Inferior parietal cortex (tissue), 1 donor: ENCODE results near the gene ATF6.

Experiments used
- DNase-seq: peaks from one replicate; pipeline ENCODE4 v3.0.0-alpha.2; 2016; ENCODE audit errors: extremely low spot score

Gene ATF6

DNA sequence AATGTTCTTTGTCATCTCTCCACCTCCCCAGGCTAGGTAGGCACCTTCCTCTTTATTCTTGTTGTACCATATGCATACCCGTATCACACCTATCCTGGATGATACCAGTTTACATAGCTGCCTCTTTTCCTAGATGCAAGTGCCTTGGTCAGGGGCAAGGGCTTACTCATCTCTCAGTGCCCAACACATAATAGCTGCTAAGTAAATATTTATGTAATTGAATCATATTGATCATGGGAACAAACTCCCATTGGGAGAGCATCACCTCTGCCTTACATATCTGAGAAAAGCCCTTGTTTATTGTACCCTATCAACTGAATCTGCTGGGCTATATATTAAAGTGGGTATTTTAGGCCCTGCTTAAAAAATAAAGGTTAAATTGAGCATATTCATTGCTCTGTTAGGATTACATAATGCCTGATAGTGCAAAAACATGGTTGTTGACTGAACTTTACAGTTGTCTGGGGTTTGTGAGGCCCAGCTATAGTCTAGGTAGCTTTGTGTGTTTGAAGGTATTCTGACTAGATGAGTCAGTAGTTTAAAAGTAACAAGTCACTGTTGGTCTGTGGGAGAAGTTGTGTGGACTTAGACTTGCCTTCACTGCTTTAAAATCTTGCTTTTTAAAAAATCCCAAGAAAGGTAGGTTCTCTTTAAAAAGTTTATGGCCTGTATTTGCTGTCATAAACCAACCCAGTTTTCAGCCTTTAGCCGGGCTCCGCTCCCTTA is 174.9 kb downstream of the ATF6 start:
- no peak for DNase-seq

DNA sequence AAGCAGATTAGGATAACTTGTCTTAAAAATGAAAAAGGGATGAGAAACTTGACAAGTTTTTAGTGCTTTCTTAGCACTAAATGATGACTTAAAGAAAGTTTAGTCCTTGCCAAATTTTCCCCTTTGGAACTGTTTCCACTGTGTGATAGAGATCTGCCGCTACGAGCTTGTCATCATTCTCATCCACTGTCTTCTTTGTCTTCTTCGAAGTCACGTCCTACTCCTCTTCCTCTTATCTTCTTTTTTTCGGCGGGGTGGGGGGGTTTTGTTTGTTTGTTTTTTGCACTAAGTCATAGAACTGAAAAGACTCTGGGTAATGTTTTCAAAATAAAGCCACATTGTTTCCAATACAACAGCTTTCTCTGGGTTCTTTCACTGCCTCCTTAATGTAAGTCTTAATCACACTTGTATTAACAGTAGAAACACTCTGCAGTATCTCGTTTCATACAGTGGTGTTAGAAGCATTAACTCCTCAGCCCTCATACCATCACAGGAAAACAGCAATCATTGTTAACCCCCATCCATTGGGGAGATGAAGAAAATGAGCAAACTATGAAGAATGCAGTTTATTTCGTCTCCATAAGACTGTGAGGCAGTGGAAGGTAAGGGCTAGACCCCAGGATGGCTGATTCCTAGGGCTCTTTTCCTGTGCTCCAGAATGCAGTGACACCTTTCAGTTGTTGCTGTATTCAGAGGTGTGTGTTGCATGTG is 175.8 kb downstream of the ATF6 start:
- no peak for DNase-seq

GRCh38 chr1:161943737-161944136 is 177.6 kb downstream of the ATF6 start:
- DNase-seq: no peak

DNA sequence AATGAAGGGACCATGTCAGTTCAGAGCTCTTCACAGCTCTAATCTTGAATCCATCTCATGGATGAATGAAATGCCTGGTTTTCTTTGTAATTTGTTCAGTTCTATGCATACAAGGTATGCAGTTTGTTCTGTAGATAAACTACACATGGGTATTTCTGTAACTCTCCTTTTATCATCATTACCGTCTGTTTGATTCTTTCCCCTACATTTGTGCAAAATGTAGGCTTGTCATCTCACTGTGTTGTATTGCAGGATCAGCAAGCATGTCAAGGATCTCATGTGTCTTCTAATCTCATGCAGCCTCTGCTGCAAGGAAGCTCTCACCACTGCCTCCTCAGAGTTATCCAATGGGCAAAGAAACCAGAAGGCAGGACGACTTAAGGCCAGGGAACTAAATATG is 178.3 kb downstream of the ATF6 start:
- no peak for DNase-seq

DNA sequence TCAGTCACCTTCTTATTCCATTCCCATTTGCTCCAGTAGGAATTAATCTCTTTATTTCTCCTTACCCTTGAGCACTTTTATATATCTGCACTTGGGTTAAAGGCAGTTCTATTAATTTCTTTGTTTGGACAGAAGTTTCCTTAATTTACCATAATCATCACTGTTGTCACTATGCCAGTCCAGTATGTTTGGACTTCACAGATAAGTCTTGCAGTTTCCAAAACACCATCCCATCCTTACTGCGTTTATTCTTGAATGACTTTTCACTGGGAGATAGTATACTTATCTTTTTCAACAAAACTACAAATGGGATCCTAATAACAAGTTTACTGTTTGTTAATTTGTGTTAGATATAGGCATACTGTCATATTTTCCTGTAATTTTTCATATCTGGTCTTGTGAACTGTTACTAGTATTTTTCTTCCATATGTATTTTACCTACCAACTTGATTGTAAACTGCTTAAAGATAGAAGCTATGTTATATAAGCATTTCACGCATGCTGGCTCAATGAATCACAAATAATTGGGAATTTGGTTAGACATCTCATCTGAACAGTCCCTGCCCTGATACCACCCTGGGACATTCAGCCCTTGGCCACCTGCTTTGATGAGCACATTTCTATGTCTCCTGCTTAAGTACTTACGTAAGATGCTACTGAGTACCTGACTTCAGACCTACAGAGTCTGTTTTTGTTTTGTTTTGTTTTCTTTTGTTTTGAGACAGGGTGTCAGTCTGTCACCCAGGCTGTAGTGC is 179.4 kb downstream of the ATF6 start:
- DNase-seq: no peak

DNA sequence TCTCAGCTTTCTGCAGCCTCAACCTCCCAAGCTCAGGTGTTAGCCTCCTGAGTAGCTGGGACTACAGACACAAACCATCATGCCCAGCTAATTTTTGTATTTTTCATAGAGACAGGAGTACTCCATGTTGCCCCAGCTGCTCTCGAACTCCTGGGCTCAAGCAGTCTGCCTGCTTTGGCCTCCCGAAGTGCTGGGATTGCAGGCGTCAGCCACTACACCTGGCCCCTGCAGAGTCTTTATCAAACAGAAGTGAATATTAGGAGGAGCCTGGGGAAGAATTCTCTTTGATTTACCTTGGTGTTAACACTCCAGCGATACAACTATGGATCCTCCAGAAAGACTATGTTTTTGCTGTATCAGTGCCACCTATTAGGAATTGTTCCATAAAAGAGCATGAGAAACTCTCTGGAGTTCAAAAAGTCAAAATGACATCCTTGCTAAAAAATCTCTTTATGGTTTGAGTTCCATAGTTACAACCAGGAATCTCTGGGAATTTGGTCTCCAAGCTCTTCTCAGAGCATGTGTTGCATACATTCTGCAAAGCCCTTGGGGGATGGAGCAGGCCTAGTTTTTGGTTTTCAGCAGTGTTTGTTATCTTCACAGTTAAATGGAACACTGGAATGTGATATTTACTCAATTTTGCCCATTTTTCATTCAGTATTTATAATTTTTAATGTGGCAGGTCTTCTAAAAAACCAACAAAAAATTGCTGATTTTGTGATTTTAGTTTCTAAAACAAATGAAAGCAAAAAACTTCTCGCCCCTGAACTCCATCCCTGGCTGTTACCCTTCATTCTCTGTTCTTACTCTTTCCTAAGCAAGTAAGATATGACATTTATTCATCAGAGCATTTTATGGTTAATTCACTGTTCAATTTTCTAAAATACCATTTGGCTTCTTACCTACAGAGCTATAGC is 180.2 kb downstream of the ATF6 start:
- no peak for DNase-seq

DNA sequence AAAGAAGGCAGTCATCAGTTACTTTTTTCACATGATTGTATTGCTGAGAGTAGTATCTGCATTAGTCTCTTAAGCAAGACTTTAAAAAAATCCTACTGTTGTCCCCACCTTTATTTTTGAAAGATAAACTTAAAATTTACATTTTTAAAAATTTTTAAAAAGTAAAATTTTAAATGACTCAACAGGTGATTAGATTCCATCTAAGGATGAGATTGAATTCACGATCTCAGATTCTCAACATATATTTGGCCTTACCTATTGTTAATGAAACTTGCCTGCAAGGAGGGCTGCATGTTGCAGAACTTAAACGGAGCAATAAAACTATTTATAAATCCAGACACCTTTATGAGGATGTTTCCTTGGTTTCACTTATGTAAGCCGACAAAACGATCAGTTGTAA is 182.3 kb downstream of the ATF6 start:
- no peak for DNase-seq

- no peak for DNase-seq
Observed at GRCh38 chr1:161949548-161949947, 183.4 kb downstream of the ATF6 start.

- no peak for DNase-seq
Observed at GRCh38 chr1:161950377-161950776, 184.3 kb downstream of the ATF6 start.

DNA sequence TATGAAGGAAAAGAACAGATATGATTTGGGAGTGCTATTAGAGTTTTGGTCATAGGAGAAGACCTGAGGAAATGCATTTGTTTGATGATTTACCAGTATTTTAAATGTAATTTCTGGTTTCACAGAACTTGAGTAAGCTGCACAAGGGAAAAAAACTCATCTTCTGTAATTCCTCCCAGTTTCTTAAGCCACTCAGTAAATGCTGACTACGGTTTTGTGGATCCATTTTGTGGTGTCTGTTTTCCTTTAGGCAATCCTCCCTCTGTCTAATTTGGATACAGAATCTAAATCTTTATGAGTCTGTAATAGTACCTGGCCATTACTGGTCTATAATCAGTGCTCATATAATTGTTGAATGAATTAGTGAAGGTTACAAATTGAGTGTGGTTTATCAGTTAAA is 185.5 kb downstream of the ATF6 start:
- no peak for DNase-seq

DNA sequence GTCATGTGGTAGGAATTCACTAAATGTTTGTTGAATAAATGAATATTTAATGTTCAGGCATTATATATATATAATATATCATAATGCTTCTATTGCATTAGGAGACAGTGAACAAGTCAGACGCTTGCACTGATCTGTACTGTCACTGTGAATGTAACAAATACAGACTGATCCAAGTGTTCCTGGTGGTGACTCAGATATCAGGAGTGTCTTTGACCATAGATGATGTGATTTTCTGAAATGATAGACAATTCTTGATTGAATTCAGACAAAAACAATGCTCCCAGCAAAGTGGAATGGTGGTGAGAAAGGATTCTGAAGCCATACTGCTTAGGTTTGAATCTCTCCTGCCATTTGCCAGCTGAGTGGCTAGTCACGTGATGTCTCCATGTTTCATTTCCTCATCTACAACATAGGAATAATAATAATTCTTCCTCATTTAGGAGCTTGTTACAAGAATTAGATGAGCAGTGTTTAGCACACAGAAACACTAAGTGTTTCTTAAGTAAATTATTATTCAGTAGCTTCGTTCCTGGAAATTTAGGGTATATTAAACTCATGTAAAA is 186.6 kb downstream of the ATF6 start:
- DNase-seq: no peak

DNA sequence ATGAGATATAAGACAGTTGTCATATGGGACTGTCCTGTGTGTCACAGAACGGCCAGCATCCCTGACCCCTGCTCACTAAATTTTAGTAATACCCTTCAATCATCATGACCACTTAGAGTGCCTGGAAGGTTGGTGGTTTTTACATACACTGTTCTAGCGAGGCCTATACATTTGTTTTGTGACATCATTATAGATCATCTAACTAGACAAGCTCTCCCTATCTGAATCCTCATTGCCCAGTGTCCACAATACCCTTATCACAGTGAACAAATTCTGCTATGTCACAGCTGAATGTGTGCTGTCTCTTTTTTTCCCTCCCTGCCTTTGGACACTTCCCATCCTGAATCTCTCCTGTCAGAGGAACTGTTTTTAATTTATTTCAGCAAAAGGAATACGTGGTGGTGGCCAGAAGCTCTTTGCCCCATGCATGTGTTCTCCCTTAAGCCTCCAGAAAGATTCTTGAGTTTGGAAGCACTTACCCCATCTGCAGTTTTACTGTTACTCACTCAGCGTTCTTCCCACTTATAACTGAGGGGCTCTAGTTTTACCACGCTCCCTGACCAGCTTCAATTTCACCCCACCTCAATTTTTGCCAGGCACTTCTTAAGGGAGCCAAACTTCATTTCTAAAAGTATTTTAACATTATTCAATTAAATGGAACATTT is 187.3 kb downstream of the ATF6 start:
- no peak for DNase-seq

DNA sequence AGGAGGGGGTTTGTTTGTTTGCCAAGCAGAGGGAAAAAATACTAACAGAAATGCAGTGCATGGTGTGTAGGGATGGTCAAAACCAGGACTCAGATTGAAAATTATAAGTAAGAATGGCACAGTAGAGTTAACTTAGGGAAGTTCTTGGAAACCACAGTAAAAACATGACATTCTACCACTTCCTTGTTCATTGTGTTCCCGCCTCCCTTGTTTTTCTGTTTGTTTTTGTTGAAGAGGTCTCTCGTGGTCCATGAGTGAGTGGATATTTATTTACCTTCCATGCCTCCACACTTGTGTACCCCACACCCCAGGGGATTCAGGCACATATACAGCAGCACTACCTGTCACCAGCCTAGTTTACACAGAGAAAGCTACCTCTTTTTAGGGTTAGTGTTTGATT is 187.9 kb downstream of the ATF6 start:
- no peak for DNase-seq

- DNase-seq: no peak
Observed at GRCh38 chr1:161954466-161954865, 188.3 kb downstream of the ATF6 start.

GRCh38 chr1:161955606-161956005 is 189.5 kb downstream of the ATF6 start:
- no peak for DNase-seq

DNA sequence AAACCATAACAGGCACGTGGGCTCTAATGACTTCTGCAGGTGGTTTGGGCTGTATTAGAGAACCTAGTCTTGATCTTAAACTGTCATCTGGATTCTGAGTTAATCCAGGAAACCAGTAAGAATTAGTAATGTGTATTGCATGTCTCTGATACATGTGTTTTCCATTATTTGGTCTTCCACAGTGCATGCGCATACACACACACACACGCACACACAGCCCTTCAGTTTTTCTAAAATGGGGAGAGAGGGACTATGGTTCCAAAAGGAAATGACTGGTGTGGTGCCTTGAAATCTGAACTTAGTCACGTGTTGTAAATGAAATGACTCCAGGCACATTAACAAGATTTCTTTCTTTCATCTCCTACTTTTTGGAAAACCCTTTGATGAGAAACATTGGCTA is 190.0 kb downstream of the ATF6 start:
- DNase-seq: no peak

- no peak for DNase-seq
Observed at GRCh38 chr1:161956930-161957329, 190.8 kb downstream of the ATF6 start.

GRCh38 chr1:161958425-161958824 is 192.3 kb downstream of the ATF6 start:
- peak; percentile 30 for DNase-seq

- DNase-seq: peak; percentile 15
Observed at GRCh38 chr1:161962091-161962887, 196.2 kb downstream of the ATF6 start.

- no peak for DNase-seq
Observed at GRCh38 chr1:161966067-161966466, 199.9 kb downstream of the ATF6 start.
